HG02763 (cell line): Measurements from ENCODE around the gene ATP6V1B1.
"Not testable (repeated sequence)": the region's sequence is repeated elsewhere in the genome, so short reads cannot be mapped to it uniquely, and the experiment has no call there.

ENCODE experiments used
- ATAC-seq: cut with Tn5 transposase; IDR thresholded peaks from one replicate; pipeline ENCODE4 v1.9.1; 2021; ENCODE audit warnings: mild to moderate bottlenecking, moderate library complexity; ENCODE audit not compliant: unreplicated experiment

ATP6V1B1 gene

DNA sequence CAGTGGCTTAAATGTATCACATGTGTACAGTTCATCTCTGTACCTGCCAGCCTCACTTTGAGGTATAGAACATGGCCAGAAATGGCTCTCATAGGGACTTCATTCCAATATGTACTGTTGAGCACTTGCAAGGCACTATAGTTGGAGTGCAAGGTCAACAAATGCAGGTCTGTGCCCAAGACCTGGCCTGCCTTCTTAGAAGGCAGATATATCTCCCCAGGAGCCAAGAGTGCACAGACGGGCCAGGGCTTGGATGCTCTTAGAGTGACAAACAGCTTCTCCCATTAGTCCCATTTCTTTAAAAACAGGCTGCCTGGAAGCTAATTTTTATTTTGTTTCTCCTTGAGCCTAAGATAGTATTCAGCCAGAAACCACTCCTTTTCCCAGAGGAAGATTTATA lies 51.7 kb downstream of the ATP6V1B1 start:
- no peak for ATAC-seq

DNA sequence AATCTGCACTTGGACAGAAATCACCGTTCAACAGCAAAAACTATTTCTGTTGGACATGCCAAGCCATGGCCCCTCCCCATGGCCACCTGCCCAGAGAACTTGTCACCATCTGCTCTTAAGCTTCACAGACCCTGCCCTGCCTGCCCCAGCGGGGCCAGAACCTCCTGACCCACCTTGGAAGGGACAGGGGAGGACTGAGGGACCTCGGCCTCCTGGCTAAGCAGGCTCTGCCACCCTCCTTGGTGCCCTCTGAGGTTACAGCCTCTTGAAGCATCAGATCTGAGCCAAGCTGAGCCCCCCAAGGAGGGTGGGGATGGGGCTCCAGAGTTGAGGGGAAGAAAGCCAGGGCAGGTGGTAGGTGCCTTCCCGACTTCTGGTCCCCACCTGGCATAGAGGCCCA lies 52.5 kb downstream of the ATP6V1B1 start:
- no peak for ATAC-seq

GRCh38 chr2:70988726-70989648 lies 53.3 kb downstream of the ATP6V1B1 start:
- ATAC-seq, result no peak

DNA sequence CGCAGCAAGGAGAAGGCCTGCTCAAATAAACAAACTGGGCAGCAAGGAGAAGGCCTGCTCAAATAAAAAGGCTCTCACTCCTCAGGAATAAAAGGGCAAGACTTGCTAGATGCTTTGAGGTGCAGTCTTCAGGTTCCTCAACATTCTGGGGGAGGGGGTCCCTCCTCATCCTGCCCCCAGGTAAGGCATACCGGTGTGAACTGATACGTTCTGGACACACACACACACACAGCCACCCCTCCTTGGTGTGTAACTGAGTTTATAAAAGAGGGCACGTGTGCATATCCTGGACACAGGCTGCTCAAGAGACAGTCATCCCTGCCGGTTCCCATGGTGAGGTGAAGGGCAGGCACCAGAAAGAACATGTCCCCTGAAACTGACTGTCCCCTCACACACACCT lies 54.5 kb downstream of the ATP6V1B1 start:
- no peak for ATAC-seq

DNA sequence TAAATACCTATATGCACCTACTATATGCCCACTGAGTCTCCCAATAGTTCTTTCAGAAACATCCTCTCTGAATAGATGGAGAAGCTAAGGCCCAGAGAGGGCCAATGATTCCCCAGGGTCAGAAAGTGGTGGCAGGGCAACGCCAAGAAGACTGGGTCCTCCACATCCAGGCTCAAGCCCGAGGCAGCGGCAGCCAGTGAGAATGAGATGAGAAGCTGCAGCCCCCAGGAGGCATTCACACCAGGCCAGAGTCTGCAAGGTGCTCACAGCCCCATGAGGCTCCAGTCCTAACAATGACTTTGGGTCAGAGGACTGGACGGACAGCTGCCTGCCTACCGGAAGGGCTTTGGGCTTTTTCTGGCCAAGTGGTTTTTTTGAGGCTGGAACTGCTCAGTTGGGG lies 55.4 kb downstream of the ATP6V1B1 start:
- ATAC-seq, result no peak

DNA sequence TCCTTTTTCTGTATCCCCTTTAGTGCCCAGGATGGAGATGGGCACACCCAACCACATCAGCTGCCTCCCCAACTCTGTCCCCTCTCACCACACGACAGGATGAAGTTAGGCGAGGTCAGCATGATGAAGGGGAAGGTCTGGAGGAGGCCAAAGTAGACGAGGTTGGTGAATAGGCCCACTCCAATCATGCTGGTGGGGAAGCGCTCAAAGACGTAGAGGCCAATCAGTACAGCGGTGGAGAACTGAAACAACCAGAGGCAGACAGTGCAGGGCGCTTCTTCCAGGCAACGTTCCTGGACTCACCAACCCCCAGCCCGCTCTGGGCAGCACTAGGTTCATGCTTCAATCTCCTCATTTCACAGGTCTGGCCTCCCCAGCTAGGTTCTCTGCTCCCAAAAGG lies 56.0 kb downstream of the ATP6V1B1 start:
- no peak for ATAC-seq

- no peak for ATAC-seq
Measured at GRCh38 chr2:70992945-70993853, 57.5 kb downstream of the ATP6V1B1 start.

GRCh38 chr2:70994009-70994698 lies 58.5 kb downstream of the ATP6V1B1 start:
- peak; percentile 22 for ATAC-seq

DNA sequence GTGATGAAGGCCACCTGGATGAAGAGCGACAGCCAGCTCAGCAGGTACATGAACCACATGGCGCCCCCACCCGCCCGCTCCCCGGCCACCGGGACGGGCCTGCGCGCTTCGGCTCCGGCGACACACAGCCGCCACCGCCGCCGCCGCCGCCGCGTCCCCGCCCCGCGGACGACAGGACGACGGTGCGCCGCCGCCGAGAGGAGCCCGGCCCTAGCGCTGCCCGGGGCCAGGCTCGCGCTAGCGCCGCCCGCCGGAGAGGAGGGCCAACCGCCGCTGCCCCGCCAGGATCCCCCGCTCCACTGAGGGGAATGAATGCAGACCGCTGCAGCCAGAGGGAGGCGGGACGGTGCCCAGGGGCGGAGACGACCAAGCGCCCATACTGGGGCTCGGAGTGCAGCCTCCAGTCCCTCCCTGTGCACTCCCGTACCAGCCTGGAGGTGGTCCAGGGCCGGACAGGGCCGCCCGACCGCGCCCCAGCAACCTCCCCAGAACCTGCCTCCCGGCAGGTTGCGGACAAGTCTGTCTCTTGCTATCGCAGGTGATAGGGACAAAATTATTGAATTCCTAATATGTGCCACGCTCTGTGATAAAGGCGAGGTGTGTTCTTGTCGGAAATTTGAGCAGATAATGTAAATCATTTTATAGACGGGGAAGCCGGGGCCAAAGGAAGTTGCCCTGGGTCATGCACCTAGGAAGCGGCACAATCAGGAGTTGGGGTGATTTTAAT lies 59.2 kb downstream of the ATP6V1B1 start, which contains the start of gene TEX261:
Gene TEX261, minus strand, starts transcription at position 175 of the 727 bp plus-strand sequence. Its CDS starts 116 bp downstream, at position 59.
- ATAC-seq, result peak; percentile 95

GRCh38 chr2:70995426-70995729 lies 59.7 kb downstream of the ATP6V1B1 start:
- ATAC-seq, result peak; percentile 37

GRCh38 chr2:70998885-70999284 lies 63.2 kb downstream of the ATP6V1B1 start:
- ATAC-seq, result not testable (repeated sequence)

DNA sequence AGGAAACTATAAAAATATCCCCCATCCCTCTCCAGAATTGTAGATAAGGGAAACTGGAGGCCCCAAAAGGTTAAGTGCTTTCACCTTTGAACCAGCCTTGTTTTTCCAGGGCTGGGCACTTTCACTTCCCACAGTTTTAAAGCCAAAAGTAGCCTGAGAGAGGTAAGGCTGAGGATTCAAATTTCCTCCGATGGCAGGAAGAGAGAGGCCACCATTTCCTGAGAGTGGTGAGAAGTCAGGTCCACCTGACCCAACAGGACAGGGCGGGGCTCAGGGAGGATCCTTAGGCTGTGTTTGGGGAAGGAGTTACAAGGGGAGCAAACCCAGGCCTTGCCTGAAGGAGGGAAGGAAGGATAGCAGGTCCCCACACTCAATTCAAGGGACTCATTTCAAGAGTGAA lies 63.7 kb downstream of the ATP6V1B1 start:
- ATAC-seq, result no peak

DNA sequence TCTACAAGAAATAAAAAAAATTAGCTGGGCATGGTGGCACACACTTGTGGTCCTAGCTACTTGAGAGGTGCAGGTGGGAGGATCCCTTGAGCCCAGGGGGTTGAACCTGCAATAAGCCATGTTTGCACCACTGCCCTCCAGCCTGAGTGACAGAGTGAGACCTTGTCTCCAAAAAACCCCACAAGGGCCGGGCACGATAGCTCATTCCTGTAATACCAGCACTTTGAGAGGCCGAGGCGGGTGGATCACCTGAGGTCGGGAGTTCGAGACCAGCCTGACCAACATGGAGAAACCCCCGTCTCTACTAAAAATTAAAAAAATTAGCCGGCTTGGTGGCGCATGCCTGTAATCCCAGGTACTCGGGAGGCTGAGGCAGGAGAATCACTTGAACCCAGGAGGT lies 64.2 kb downstream of the ATP6V1B1 start:
- not testable (repeated sequence) for ATAC-seq

DNA sequence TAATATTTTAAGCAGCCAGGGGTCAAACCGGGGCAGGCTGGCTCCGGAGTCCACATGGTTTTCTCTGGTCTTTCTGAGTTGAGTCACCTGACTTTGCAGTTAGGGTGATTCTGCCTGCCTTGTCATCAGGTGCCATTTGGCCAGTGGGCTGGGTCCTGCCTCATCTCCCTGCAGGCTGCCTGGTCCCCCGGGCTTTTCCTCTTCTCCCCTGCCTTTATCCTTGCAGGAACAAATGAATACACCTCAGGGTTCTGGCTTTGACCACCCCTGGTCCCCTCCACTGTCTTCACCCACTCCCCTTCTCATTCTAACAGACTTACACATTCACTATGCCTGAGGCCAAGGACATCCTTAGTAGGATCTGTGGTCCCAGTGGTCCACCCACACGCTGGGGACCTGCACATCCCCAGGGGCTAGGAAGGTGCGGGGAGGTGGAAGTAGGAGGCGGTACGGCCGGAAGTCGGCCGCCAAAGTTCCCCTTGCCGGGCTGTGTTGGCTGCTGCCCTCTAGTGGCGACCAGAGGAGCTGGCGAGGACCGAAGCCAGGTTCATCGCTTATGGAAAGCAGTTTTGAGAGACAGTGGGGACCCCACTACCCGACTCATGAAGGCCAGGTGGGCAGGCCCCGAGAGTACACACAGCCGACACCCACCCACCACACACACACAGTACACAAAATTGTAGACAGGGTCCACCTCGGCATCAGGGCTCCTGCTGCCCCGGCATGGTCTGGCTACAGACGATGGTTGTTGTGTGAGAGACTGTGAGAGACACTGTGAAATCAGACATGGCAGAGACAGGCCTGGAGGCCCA lies 65.3 kb downstream of the ATP6V1B1 start:
- peak; percentile 93 for ATAC-seq

DNA sequence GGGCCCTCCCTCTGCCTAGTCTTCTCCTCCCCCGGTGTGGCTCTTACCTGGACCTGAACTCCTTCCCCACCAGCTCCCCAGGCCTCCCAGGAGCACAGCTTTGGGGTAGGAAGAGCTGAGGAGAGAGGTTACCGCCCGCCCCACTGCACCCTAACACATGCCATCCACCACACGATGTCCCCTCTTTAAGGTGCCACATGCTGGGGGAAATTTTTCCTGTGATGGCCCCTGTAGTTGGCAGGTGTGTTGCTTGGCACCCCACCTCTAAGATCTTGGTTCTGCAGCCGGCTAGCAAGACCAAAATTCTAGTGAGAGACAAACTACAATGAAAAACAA lies 65.9 kb downstream of the ATP6V1B1 start:
- ATAC-seq, result no peak

DNA sequence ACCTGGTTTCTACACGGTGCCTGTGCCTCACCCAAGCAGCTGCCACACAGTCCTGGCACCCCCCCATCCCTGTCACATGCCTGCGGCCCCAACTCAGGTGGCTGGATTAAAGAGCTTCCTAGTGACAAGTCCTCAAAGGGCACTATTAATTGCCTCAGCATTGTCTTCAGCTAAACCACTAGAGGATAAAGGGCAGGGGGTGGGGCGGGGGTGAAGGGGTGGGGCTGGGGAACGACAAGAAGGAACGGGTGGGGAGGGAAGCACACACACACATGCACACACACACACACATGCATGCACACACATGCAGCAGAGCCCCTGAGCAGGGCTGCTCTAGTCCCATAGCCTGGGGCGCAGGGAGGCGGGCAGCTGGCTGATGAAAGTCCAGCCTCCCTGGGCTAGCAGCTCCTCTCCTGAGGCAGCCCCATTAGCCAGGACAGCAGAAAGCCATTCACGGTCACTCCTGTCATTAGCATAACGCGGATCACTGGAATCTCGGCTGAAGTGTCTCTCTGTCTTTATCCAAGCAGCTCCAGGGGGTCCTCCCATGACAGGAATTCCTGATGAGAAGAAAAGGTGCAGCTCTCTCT lies 66.4 kb downstream of the ATP6V1B1 start:
- ATAC-seq, result no peak

GRCh38 chr2:71003396-71003795 lies 67.7 kb downstream of the ATP6V1B1 start:
- no peak for ATAC-seq

DNA sequence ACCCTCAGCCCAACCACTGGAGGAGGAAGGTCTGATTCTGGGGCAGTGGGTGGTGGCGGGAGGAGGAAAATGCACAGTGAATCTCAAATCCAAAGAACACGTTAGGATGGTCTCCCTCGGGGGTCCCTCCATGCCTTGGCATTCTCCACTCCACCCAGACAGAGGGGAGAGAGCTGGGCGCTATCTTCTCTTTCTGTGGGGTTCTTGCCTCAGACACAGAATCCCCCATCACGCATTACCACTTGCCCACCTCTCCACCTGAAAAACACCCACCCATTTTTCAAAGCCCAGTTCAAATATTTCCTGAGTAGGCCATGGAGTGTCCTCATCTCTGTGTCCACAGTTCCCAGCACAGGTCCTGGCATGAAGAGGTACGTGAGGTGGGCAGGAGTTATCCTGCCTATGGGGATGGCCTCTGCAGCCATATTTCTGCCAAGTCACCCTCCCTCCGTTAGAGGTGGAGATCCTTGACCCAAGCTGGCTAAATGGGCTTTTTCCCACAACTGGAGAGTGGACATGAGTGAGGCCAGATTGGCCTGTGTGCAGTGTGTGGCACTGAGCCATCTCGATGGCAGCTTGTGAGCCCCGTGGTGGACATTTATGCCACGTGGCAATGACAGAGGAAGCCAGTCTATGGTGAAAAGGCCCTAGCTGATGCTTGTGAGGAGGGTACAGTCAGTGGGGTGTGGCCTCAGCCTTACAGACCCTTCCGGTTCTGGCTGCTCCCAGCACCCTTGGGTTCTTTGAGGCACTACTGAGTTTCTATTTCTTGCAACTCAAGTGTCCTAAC lies 68.5 kb downstream of the ATP6V1B1 start:
- no peak for ATAC-seq

GRCh38 chr2:71004857-71005256 lies 69.2 kb downstream of the ATP6V1B1 start:
- no peak for ATAC-seq
